Stimulated activated CD8-positive, alpha-beta memory T cell treated with anti-CD3 and anti-CD28 coated beads, Interleukin-2, amount 100 ng/mL, for 1 hour (primary cell): ENCODE measurements around the gene HIGD2A.

ENCODE experiments used
- DNase-seq, 2 donors: peaks; one replicate each; pipeline ENCODE4 v3.0.0-alpha.2; 2020; ENCODE audit warnings: low read depth in 2 of 2

The HIGD2A gene

GRCh38 chr5:176415952-176416924, 27.7 kb downstream of the HIGD2A start, which contains the start of gene CLTB:
Gene CLTB (minus strand): TSS chr5:176416539. CDS start chr5:176416363, 176 bp downstream.
- peak; percentile 83 to 89 for DNase-seq

DNA sequence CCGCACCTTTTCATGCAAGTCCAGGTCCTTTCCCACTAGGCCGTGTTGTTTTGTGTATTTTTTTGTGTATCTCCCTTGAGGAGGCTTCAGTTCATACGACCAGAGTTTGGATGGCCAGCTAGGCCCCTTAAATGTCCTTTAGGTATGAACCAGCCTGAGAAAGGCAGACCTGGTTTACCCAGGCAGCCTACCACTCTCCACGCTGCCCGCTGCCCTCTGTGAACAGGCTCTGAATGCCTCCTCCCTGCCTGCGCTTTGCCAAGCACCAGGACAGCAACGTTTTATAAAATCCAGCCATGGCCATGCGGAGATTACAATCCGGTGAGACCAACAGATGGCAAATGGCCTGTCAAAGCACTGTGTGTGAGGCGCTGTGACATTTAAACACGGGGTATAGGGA, 28.4 kb downstream of the HIGD2A start:
- no peak for DNase-seq

DNA sequence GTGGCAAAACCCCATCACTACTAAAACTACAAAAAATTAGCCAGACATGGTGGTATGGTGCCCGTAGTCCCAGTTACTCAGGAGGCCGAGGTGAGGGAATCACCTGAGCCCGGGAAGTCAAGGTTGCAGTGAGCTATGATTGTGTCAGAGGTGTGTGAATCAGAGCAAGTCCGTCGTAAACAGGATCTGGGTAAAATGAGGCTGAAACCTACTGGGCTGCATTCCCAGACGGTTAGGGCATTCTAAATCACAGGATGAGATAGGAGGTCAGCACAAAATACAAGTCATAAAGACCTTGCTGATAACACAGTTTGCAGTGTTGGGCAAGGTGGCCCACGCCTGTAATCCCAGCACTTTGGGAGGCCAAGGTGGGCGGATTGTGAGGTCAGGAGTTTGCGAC, 29.7 kb downstream of the HIGD2A start:
- no peak for DNase-seq

DNA sequence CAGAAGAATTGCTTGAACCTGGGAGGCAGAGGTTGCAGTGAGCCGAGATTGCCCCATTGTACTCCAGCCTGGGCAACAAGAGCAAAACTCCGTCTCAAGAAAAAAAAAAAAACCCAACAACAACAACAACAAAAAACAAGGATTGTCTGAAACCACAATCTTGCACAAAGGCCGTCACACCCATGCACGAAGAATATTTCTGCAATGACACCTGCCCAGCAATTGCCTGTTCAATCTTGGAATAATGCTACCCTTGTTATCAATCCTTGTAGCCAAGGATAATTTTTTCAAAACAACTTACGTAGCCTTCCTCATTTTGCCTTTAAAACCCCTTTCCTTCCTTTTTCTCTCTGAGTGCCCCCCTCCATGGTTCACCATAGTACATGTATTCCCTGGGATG, 31.5 kb downstream of the HIGD2A start:
- DNase-seq = no peak

DNA sequence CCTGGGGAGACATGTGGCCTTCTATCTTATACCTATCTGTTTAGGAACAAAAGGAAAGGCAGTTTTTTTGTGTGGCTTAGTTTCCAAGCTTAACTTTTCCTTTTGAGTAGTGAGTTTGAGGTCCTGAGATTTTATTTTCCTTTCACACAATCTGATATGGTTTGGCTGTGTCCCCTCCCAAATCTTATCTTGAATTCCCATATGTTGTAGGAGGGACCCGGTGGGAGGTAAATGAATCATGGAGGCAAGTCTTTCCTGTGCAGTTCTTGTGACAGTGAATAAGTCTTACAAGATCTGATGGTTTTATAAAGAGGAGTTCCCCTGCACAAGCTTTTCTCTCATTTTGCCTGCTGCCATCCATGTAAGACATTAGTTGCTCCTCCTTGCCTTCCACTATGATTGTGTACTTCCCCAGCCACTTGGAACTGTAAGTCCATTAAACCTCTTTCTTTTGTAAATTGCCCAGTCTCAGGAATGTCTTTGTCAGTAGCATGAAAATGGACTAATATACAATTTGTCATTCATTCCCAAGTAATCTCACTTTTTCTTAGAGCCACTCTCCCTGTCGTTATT, 32.5 kb downstream of the HIGD2A start:
- DNase-seq = no peak

DNA sequence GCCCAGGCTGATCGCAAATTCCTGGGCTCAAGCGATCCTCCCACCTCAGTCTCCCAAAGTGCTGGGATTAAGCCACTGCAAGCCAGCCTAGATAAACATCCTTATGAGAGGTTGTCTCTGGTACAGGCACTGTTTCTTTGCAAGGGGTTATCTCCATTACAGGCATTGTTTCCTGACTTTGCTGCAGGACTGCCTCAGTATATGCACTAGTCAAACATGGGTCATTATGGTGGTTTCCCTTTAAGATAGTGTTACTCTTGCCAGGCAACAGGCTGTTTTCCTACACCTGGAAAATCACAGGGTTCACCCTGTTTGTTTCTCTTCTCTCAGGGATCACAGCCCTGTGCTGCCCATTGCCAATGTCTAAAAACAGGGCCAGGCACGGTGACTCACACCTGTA, 35.6 kb downstream of the HIGD2A start:
- DNase-seq = no peak

GRCh38 chr5:176425138-176425537, 36.6 kb downstream of the HIGD2A start:
- DNase-seq = no peak

DNA sequence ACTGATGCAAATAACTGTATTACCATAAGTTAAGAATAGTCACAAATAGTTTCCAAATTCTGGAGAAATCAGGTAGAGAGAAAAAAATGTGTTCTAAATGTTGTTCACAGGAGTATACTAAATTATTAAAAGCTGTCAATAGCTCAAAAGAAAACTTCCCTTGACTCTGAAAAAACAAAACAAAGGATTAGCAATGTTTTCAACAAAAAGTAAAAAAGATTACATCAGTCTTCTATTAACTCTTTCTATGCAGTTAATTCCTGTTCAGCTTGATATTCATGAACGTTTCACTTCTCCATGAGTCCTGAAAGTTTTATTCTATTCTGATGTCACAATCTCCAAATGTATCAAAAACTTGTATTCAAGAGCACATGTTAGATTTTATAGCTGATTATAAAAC, 37.2 kb downstream of the HIGD2A start:
- DNase-seq = no peak

GRCh38 chr5:176426876-176427275, 38.3 kb downstream of the HIGD2A start:
- DNase-seq = no peak

DNA sequence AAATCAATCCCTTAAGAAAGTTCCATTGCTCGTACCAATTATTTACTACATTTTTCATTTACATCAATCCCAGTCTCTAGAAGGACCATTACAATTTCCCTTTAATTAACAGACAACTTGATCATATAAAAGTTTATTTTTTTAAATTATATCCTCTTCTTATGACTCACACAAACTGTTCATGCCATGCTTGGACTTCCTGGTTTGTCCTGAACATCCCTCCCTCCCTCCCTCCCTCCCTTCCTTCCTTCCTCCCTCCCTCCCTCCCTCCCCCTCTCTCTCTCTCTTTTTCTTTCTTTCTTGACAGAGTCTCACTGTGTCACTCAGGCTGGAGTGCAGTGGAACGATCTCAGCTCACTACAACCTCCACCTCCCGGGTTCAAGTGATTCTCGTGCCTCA, 39.4 kb downstream of the HIGD2A start:
- no peak for DNase-seq

- DNase-seq = no peak
Measured at GRCh38 chr5:176429972-176430371, 41.4 kb downstream of the HIGD2A start.

DNA sequence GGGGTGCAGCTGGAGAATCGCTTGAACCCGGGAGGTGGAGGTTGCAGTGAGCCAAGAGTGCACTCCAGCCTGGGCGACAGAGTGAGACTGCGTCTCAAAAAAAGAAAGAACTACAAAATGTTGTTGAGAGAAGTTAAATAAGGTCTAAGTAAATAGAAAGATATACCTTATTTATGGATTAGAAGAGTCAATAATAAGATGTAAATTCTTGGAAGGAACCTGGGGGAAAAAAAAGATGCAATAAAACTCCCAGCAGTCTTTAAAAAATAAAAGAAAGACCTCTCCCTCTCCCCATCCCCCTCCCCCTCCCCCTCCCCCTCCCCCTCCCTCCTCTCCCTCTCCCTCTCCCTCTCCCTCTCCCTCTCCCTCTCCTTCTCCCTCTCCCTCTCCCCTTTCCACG, 44.2 kb downstream of the HIGD2A start:
- DNase-seq = no peak

GRCh38 chr5:176436656-176437055, 48.1 kb downstream of the HIGD2A start:
- DNase-seq = no peak

- no peak for DNase-seq
Measured at GRCh38 chr5:176438959-176439757, 50.6 kb downstream of the HIGD2A start.
